Measurements from ENCODE around the gene ZNF570. TPM values are rescaled to one million over a fixed set of nuclear protein-coding genes. Genes with fewer than 3 reads are reported as not detected.

The ZNF570 gene
- total and polyA plus RNA-seq, 2 of the 8 experiments (the other 6 are each of a cell fraction or from before 2014, with no cell fraction given), result 1.0 to 5.4 TPM

- H3K27me3 ChIP-seq (replicated peaks in 1 of 4; ENCODE audit: control insufficient read depth in 3 of 4, extremely low read depth in 1 of 4, insufficient read depth in 3 of 4, low read length in 3 of 4), result no peaks in the 10 kb centered on the region
- POLR2A ChIA-PET (ENCODE audit: partially characterized antibody), result interaction anchor here (1.0 to 2.0 kb wide), 2 partner anchors 13 to 22 kb away, joined by 3 to 13 read pairs; partner anchors contain the start of gene ZNF793
- no peaks in the 10 kb centered on the region for H4K20me1 ChIP-seq (replicated peaks in 1 of 2; ENCODE audit: control insufficient read depth in 1 of 2, insufficient read depth in 2 of 2, low read length in 2 of 2)
- H3K56ac ChIP-seq (replicated peaks; ENCODE audit: insufficient read length, low read depth, low read length), result no peak overlapping the region
- H3K4me3 ChIP-seq (ENCODE audit: extremely low read depth in 1 of 4, insufficient read depth in 2 of 4, low read depth in 3 of 4, low read length in 4 of 4), result no peak overlapping the region
- no peak overlapping the region for H2BK20ac ChIP-seq (ENCODE audit: low read length)
- H3K79me2 ChIP-seq (ENCODE audit: control insufficient read depth in 1 of 2, insufficient read depth in 2 of 2, low read length in 2 of 2), result no peaks in the 10 kb centered on the region
- H3K4me2 ChIP-seq (ENCODE audit: insufficient read depth in 1 of 2, low read depth in 2 of 2, low read length in 2 of 2), result no peak overlapping the region
- no peak overlapping the region for H4K5ac ChIP-seq (ENCODE audit: insufficient read length, low read depth, low read length)
- no peak overlapping the region for H2BK15ac ChIP-seq (ENCODE audit: low read length)
- no peak overlapping the region for H2AFZ ChIP-seq (ENCODE audit: low read length)
- no peak overlapping the region for H3K14ac ChIP-seq (ENCODE audit: insufficient read length)
- no peaks in the 10 kb centered on the region for H3K79me1 ChIP-seq (ENCODE audit: low read depth, low read length)
- no peaks in the 10 kb centered on the region for H3K4me1 ChIP-seq (replicated peaks in 1 of 4; ENCODE audit: control insufficient read depth in 3 of 4, insufficient read depth in 4 of 4, low read length in 3 of 4)
- no peak overlapping the region for H3K4ac ChIP-seq (replicated peaks; ENCODE audit: insufficient read length, low read depth, low read length)
- H3K9ac ChIP-seq (replicated peaks in 1 of 4; ENCODE audit: extremely low read depth in 1 of 4, low read depth in 3 of 4, low read length in 3 of 4), result no peak overlapping the region
- H3K23ac ChIP-seq (ENCODE audit: insufficient read length), result no peak overlapping the region
- H2BK12ac ChIP-seq (ENCODE audit: low read depth, low read length), result no peak overlapping the region
- no peak overlapping the region for H3K27ac ChIP-seq (ENCODE audit: low read depth, low read length)
- CTCF ChIA-PET (ENCODE audit: partially characterized antibody), result no interaction called here
- WGBS, 2 experiments (ENCODE audit: extremely low coverage in 1 of 2, insufficient coverage in 1 of 2, insufficient read length in 1 of 2, insufficient replicate concordance in 2 of 2, low coverage in 1 of 2, low lambda C conversion rate in 2 of 2, missing lambda C conversion rate in 1 of 2), result 78% methylated on average over 2 of the region's 2 CpGs; no CpG with 5 or more reads in 1 of the 2 experiments
- no peak overlapping the region for H2AK5ac ChIP-seq (ENCODE audit: low read depth, low read length)
- FAIRE-seq (no peak), DNase-seq (ENCODE audit: low read depth in 1 of 2, low spot score in 2 of 2) (no peak)
- no peak overlapping the region for H2BK5ac ChIP-seq (ENCODE audit: low read depth, low read length)
- H2BK120ac ChIP-seq (replicated peaks; ENCODE audit: low read depth, low read length), result no peak overlapping the region
- no peaks in the 10 kb centered on the region for H3K23me2 ChIP-seq (ENCODE audit: low read depth, low read length)
- H3K9me3 ChIP-seq (ENCODE audit: insufficient read depth in 2 of 2, low read depth in 1 of 2, low read length in 1 of 2), result peaks cover 3 to 4% of the 10 kb centered on the region in 2 experiments; a peak in 1 of 4 replicates
- H3K18ac ChIP-seq (ENCODE audit: extremely low read depth, low read length), result no peak overlapping the region
- no peak overlapping the region for H4K91ac ChIP-seq (replicated peaks; ENCODE audit: insufficient read length, low read length)
- peaks cover 3 to 36% (median 8%) of the 10 kb centered on the region in 4 experiments for H3K36me3 ChIP-seq (ENCODE audit: control insufficient read depth in 2 of 4, insufficient read depth in 4 of 4, low read length in 3 of 4)
- H4K8ac ChIP-seq (ENCODE audit: extremely low read depth, insufficient read depth, low read length), result no peak overlapping the region
- TF ChIP-seq TAF7 (optimal IDR thresholded peaks at IDR 0.05; ENCODE audit: borderline replicate concordance, low read depth, low read length), result no peak
- no peak for TF ChIP-seq ATF3 (IDR thresholded peaks at IDR 0.05; ENCODE audit: insufficient read depth, low read depth, low read length)
- no peak for TF ChIP-seq GTF2F1 (IDR thresholded peaks at IDR 0.05; ENCODE audit: borderline replicate concordance, low read depth, low read length)
- no peak for TF ChIP-seq SP2 (IDR thresholded peaks at IDR 0.05; ENCODE audit: low read length)
- no peak for TF ChIP-seq CTCF (IDR thresholded peaks at IDR 0.05; ENCODE audit: control extremely low read depth in 1 of 3, insufficient read depth in 1 of 3, low read depth in 1 of 3, low read length in 3 of 3)
- TF ChIP-seq EGR1 (IDR thresholded peaks at IDR 0.05; ENCODE audit: borderline replicate concordance, low read depth, low read length), result no peak
- no peak for TF ChIP-seq USF2 (IDR thresholded peaks at IDR 0.05; ENCODE audit: low read length)
- no peak for TF ChIP-seq GABPA (IDR thresholded peaks at IDR 0.05; ENCODE audit: borderline replicate concordance, insufficient read depth, low read length)
- TF ChIP-seq JUND (IDR thresholded peaks at IDR 0.05; ENCODE audit: low read length), result no peak
- no peak for TF ChIP-seq EZH2 (IDR thresholded peaks at IDR 0.05; ENCODE audit: low read depth, low read length, severe bottlenecking)
Measured at GRCh38 chr19:37519890-37520289, 50.7 kb downstream of the ZNF570 start.

Measured in H1 (cell line).